SK-N-SH treated with all-trans-retinoic acid at 6 μM for 48 hours (cell line): ENCODE measurements around the gene TNS3.

Experiments used
- ATAC-seq: fragments of 200-7000 bp; cut with Tn5 transposase; 3 replicates; pipeline ENCODE4 v1.9.1; 2020; ENCODE audit warnings: mild to moderate bottlenecking, moderate library complexity
- ARNTL ChIP-seq: fragments of 450-650 bp; formaldehyde crosslinking; IDR thresholded peaks from 2 replicates; pipeline ENCODE4 v1.5.0; 2020; ENCODE audit warnings: low read depth, mild to moderate bottlenecking, moderate library complexity, borderline replicate concordance
- BACH2 ChIP-seq: fragments of 250-450 bp; sonication (Bioruptor Pico); IDR thresholded peaks from 2 replicates; pipeline ENCODE4 v1.9.0; 2021; ENCODE audit warnings: mild to moderate bottlenecking, borderline replicate concordance
- CSDC2 ChIP-seq: fragments of 250-450 bp; sonication (Bioruptor Pico); IDR thresholded peaks from 2 replicates; pipeline ENCODE4 v1.5.0; 2020; ENCODE audit warnings: mild to moderate bottlenecking, moderate library complexity
- CSRNP3 ChIP-seq: fragments of 250-450 bp; sonication (Bioruptor Pico); IDR thresholded peaks from 2 replicates; pipeline ENCODE4 v1.5.1; 2021; ENCODE audit warnings: mild to moderate bottlenecking, moderate library complexity
- ESRRG ChIP-seq: fragments of 250-450 bp; sonication (Bioruptor Pico); IDR thresholded peaks from 2 replicates; pipeline ENCODE4 v1.6.1; 2021; ENCODE audit warnings: mild to moderate bottlenecking
- GLIS3 ChIP-seq: fragments of 250-450 bp; sonication (Bioruptor Pico); IDR thresholded peaks from 2 replicates; pipeline ENCODE4 v1.5.0; 2020; ENCODE audit warnings: mild to moderate bottlenecking, moderate library complexity
- ISL1 ChIP-seq: fragments of 250-450 bp; sonication (Bioruptor Pico); IDR thresholded peaks from 2 replicates; pipeline ENCODE4 v2.1.2; 2022; ENCODE audit warnings: mild to moderate bottlenecking, moderate library complexity
- OSR1 ChIP-seq: fragments of 250-450 bp; sonication (Bioruptor Pico); IDR thresholded peaks from 2 replicates; pipeline ENCODE4 v1.8.0; 2022; ENCODE audit warnings: moderate library complexity, mild to moderate bottlenecking, inconsistent platforms
- PATZ1 ChIP-seq: fragments of 250-450 bp; sonication (Bioruptor Pico); IDR thresholded peaks from 2 replicates; pipeline ENCODE4 v1.8.0; 2020; ENCODE audit warnings: mild to moderate bottlenecking, moderate library complexity, borderline replicate concordance
- PPARA ChIP-seq: fragments of 250-450 bp; sonication (Bioruptor Pico); IDR thresholded peaks from 2 replicates; pipeline ENCODE4 v1.5.0; 2020; ENCODE audit warnings: mild to moderate bottlenecking, borderline replicate concordance
- RARB ChIP-seq: fragments of 250-450 bp; sonication (Bioruptor Pico); IDR thresholded peaks from 2 replicates; pipeline ENCODE4 v1.8.0; 2021; ENCODE audit warnings: mild to moderate bottlenecking, moderate library complexity
- SNAI2 ChIP-seq: fragments of 250-450 bp; sonication (Bioruptor Pico); IDR thresholded peaks from 2 replicates; pipeline ENCODE4 v1.5.0; 2020; ENCODE audit warnings: mild to moderate bottlenecking, moderate library complexity
- TCF4 ChIP-seq: fragments of 250-450 bp; sonication (Bioruptor Pico); IDR thresholded peaks from 2 replicates; pipeline ENCODE4 v1.8.0; 2021; ENCODE audit warnings: mild to moderate bottlenecking, moderate library complexity, borderline replicate concordance
- TOX ChIP-seq: fragments of 250-450 bp; sonication (Bioruptor Pico); IDR thresholded peaks from 2 replicates; pipeline ENCODE4 v1.8.0; 2021; ENCODE audit warnings: mild to moderate bottlenecking, moderate library complexity, borderline replicate concordance
- TSHZ2 ChIP-seq: fragments of 250-450 bp; sonication (Bioruptor Pico); IDR thresholded peaks from 2 replicates; pipeline ENCODE4 v1.5.0; 2020; ENCODE audit warnings: mild to moderate bottlenecking, moderate library complexity
- ZC3H10 ChIP-seq: fragments of 250-450 bp; sonication (Bioruptor Pico); IDR thresholded peaks from 2 replicates; pipeline ENCODE4 v1.5.1; 2021; ENCODE audit warnings: mild to moderate bottlenecking, moderate library complexity
- ZFP3 ChIP-seq: fragments of 250-450 bp; sonication (Bioruptor Pico); IDR thresholded peaks from 2 replicates; pipeline ENCODE4 v1.5.0; 2020; ENCODE audit warnings: mild to moderate bottlenecking, moderate library complexity
- ZFP30 ChIP-seq: fragments of 450-650 bp; formaldehyde crosslinking; IDR thresholded peaks from 2 replicates; pipeline ENCODE4 v1.5.0; 2022; ENCODE audit warnings: mild to moderate bottlenecking, moderate library complexity
- ZNF565 ChIP-seq: fragments of 450-650 bp; formaldehyde crosslinking; conservative IDR thresholded peaks from 2 replicates; pipeline ENCODE4 v1.5.0; 2020; ENCODE audit warnings: low read depth, mild to moderate bottlenecking, moderate library complexity
- ZNF70 ChIP-seq: fragments of 450-650 bp; formaldehyde crosslinking; IDR thresholded peaks from 2 replicates; pipeline ENCODE4 v1.5.0; 2020; ENCODE audit warnings: mild to moderate bottlenecking, moderate library complexity
- ZNF8 ChIP-seq: fragments of 450-650 bp; formaldehyde crosslinking; IDR thresholded peaks from 2 replicates; pipeline ENCODE4 v1.5.0; 2020; ENCODE audit warnings: mild to moderate bottlenecking, moderate library complexity
- TF ChIP-seq, protein P1 (sequence below): fragments of 250-450 bp; sonication (Bioruptor Pico); IDR thresholded peaks from 2 replicates; pipeline ENCODE4 v1.8.0; 2021; ENCODE audit warnings: low read depth, mild to moderate bottlenecking, moderate library complexity, borderline replicate concordance
- TF ChIP-seq, protein P2 (sequence below): fragments of 250-450 bp; sonication (Bioruptor Pico); IDR thresholded peaks from 2 replicates; pipeline ENCODE4 v1.5.1; 2020; ENCODE audit warnings: low read depth, mild to moderate bottlenecking, moderate library complexity

The TNS3 gene

DNA sequence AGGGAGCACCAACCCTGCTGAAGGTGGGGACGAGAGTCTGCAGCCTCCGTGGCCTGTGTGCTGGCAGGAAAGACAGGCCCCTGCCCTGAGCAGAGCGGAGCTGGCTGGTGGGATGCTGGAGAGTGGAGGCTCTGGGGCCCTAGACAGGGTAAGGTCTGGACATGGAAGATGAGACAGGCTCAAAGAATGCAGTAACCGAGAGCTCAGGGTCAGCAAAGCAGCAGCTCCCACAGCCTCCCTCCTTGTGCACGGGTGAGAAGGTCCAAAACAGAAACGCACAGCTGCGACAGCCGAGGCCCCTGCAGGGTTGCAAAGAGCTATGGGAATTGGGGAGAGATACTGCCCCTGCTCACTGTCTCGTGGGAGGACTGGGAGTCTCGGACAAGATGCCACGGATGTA, 80.5 kb downstream of the TNS3 start (continued):
- TF ChIP-seq, protein P1, sequence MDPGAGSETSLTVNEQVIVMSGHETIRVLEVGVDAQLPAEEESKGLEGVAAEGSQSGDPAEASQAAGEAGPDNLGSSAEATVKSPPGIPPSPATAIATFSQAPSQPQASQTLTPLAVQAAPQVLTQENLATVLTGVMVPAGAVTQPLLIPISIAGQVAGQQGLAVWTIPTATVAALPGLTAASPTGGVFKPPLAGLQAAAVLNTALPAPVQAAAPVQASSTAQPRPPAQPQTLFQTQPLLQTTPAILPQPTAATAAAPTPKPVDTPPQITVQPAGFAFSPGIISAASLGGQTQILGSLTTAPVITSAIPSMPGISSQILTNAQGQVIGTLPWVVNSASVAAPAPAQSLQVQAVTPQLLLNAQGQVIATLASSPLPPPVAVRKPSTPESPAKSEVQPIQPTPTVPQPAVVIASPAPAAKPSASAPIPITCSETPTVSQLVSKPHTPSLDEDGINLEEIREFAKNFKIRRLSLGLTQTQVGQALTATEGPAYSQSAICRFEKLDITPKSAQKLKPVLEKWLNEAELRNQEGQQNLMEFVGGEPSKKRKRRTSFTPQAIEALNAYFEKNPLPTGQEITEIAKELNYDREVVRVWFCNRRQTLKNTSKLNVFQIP (CRISPR knock-in tag): no peak

DNA sequence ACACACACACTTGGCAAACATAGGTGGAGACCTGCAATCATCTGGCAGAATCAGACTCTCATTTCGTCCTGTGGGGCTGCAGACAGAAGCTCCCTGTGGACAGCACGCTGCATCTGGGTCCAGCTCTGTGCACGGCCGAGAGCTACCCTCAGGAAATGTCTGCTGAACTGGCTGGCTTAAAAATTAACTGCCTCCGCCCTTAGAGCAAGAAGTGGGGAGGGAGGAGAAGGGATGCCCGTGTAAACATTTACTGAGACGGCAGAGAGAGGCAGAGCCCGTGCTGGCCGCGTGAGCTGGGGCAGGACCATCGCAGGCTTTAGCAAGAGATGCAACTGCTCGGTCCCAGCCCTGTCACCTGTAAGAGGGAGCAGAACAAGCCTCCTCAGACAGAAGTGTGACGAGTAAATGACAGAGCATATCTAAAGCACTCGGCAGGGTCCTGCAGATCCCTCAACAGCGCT, 81.8 kb downstream of the TNS3 start:
- no peak for TF ChIP-seq CSRNP3 (CRISPR knock-in tag)
- no peak for TF ChIP-seq TCF4 (CRISPR knock-in tag)
- TF ChIP-seq ZC3H10: no peak
- no peak for TF ChIP-seq CSDC2
- TF ChIP-seq TSHZ2 (CRISPR knock-in tag): no peak
- no peak for TF ChIP-seq ZNF8 (CRISPR knock-in tag)
- TF ChIP-seq RARB (CRISPR knock-in tag): no peak
- no peak for TF ChIP-seq ISL1 (CRISPR knock-in tag)
- no peak for TF ChIP-seq TOX
- no peak for TF ChIP-seq ZNF70 (CRISPR knock-in tag)
- TF ChIP-seq ARNTL (CRISPR knock-in tag): no peak
- no peak for TF ChIP-seq PPARA (CRISPR knock-in tag)
- TF ChIP-seq, protein P1 (CRISPR knock-in tag): no peak
- no peak for TF ChIP-seq ZNF565 (CRISPR knock-in tag)
- no peak for TF ChIP-seq PATZ1 (CRISPR knock-in tag)
- no peak for TF ChIP-seq ZFP3 (CRISPR knock-in tag)
- TF ChIP-seq BACH2: no peak
- TF ChIP-seq OSR1 (CRISPR knock-in tag): no peak
- TF ChIP-seq SNAI2 (CRISPR knock-in tag): no peak
- no peak for ATAC-seq

- no peak for TF ChIP-seq ZNF565 (CRISPR knock-in tag)
- TF ChIP-seq PPARA (CRISPR knock-in tag): no peak
- no peak for TF ChIP-seq RARB (CRISPR knock-in tag)
- TF ChIP-seq PATZ1 (CRISPR knock-in tag): no peak
- no peak for TF ChIP-seq ZNF70 (CRISPR knock-in tag)
- no peak for TF ChIP-seq ZC3H10
- TF ChIP-seq CSDC2: no peak
- no peak for TF ChIP-seq GLIS3 (CRISPR knock-in tag)
- no peak for TF ChIP-seq ZFP3 (CRISPR knock-in tag)
- TF ChIP-seq ESRRG (CRISPR knock-in tag): no peak
- no peak for TF ChIP-seq BACH2
- TF ChIP-seq ARNTL (CRISPR knock-in tag): no peak
- TF ChIP-seq ZFP30 (CRISPR knock-in tag): no peak
- no peak for TF ChIP-seq TOX
- TF ChIP-seq, protein P2, sequence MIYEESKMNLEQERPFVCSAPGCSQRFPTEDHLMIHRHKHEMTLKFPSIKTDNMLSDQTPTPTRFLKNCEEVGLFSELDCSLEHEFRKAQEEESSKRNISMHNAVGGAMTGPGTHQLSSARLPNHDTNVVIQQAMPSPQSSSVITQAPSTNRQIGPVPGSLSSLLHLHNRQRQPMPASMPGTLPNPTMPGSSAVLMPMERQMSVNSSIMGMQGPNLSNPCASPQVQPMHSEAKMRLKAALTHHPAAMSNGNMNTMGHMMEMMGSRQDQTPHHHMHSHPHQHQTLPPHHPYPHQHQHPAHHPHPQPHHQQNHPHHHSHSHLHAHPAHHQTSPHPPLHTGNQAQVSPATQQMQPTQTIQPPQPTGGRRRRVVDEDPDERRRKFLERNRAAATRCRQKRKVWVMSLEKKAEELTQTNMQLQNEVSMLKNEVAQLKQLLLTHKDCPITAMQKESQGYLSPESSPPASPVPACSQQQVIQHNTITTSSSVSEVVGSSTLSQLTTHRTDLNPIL: no peak
Measured at GRCh38 chr7:47498229-47499056, 83.5 kb downstream of the TNS3 start.

More at GRCh38 chr7:47498229-47499056, 83.5 kb downstream of the TNS3 start:
- no peak for ATAC-seq
